Dedifferentiated amniotic fluid mesenchymal stem cell (primary cell): ENCODE results near the gene PCBD1.
"Not testable (repeated sequence)": the region's sequence is repeated elsewhere in the genome, so short reads cannot be mapped to it uniquely, and the experiment has no call there.

Source experiments
- DNase-seq: peaks from one replicate; pipeline ENCODE4 v3.0.0-alpha.2; 2016; ENCODE audit errors: extremely low spot score

PCBD1 gene

GRCh38 chr10:70863470-70864160, 24.8 kb downstream of the PCBD1 start:
- no peak for DNase-seq

GRCh38 chr10:70861495-70862197, 26.7 kb downstream of the PCBD1 start:
- DNase-seq = not testable (repeated sequence)

- DNase-seq = no peak
These were observed 29.6 kb downstream of the PCBD1 start for GRCh38 chr10:70858759-70859158.

- DNase-seq = no peak
These were observed 31.9 kb downstream of the PCBD1 start for GRCh38 chr10:70856454-70856853.

- DNase-seq = no peak
These were observed 34.9 kb downstream of the PCBD1 start for GRCh38 chr10:70853457-70853856.

- DNase-seq = no peak
These were observed 35.3 kb downstream of the PCBD1 start for GRCh38 chr10:70853038-70853437.

GRCh38 chr10:70851597-70852475, 36.5 kb downstream of the PCBD1 start:
- DNase-seq = no peak

- DNase-seq = no peak
These were observed 38.3 kb downstream of the PCBD1 start for GRCh38 chr10:70850097-70850496.

GRCh38 chr10:70849582-70850016, 38.8 kb downstream of the PCBD1 start:
- peak; percentile 81 for DNase-seq

- DNase-seq = no peak
These were observed 40.6 kb downstream of the PCBD1 start for GRCh38 chr10:70847659-70848360.

- no peak for DNase-seq
These were observed 41.6 kb downstream of the PCBD1 start for GRCh38 chr10:70846795-70847194.

GRCh38 chr10:70845816-70846215, 42.5 kb downstream of the PCBD1 start:
- no peak for DNase-seq

GRCh38 chr10:70845256-70845655, 43.1 kb downstream of the PCBD1 start:
- DNase-seq = no peak

- no peak for DNase-seq
These were observed 44.4 kb downstream of the PCBD1 start for GRCh38 chr10:70843776-70844489.

GRCh38 chr10:70843333-70843732, 45.0 kb downstream of the PCBD1 start:
- no peak for DNase-seq

- DNase-seq = no peak
These were observed 47.5 kb downstream of the PCBD1 start for GRCh38 chr10:70840836-70841235.

- DNase-seq = no peak
These were observed 50.0 kb downstream of the PCBD1 start for GRCh38 chr10:70838270-70838805.

- no peak for DNase-seq
These were observed 50.7 kb downstream of the PCBD1 start for GRCh38 chr10:70837660-70838059.

- DNase-seq = no peak
These were observed 52.0 kb downstream of the PCBD1 start for GRCh38 chr10:70836319-70836718.

GRCh38 chr10:70834441-70835151, 53.8 kb downstream of the PCBD1 start:
- no peak for DNase-seq
